Measurements from ENCODE around the gene PIK3R2. TPM values are rescaled to one million over a fixed set of nuclear protein-coding genes. Genes with fewer than 3 reads are reported as not detected.

Gene PIK3R2
- total and polyA plus RNA-seq, 2 of the 13 experiments (the other 11 are each of a cell fraction or from before 2014, with no cell fraction given), result 18.6 to 25.3 TPM

DNA sequence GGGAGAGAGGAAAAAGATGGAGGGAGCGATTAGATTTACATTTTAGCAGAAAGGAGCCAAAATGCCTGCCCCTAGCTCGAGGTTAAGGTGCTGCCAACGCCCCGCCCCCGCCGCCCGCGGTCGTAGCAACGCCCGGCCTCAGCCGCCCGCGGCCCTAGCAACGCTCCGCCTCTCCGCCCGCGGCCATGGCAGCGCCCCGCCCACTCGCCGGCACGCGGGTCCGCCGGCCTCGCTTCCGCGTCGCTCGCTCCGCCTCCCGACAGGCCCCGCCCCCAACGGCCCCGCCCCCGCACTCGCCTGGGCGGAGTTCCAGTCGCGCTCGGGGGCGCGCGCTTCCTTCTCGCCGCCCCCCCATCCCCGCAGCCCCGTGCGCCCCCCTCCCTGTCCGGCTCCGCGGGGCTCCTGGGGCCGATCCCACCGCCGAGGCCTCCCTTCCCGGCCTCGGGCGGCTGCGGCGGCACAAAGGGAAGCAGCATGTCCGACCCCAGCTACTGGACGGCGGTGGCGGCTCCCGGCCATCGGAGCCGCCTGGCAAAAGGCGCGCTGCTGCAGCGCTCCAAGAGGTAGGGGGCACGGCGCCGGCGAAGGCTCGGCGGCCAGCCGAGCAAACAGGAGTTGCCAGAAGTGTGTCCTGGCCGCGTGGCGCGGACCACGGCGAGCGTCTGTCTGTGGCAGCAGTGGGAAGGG, 35.1 kb upstream of the PIK3R2 start (continued):
- TF ChIP-seq HES4 (CRISPR knock-in tag; IDR thresholded peaks at IDR 0.05; ENCODE audit: borderline replicate concordance) (peak; percentile 50; the same call in 1 of the 2 replicates), GABPB1 (CRISPR knock-in tag; IDR thresholded peaks at IDR 0.05) (peak; percentile 44; the same call in 1 of the 2 replicates), FOXK2 (IDR thresholded peaks at IDR 0.05) (no peak), ZNF605 (CRISPR knock-in tag; IDR thresholded peaks at IDR 0.05) (no peak), PRMT3 (CRISPR knock-in tag; IDR thresholded peaks at IDR 0.05; ENCODE audit: borderline replicate concordance, low read depth) (no peak), ZBTB7B (CRISPR knock-in tag; IDR thresholded peaks at IDR 0.05) (peak; percentile 70), ZFP36L1 (CRISPR knock-in tag; IDR thresholded peaks at IDR 0.05) (no peak), MAZ (IDR thresholded peaks at IDR 0.05; ENCODE audit: borderline replicate concordance, low read depth, low read length) (peak; percentile 35; the same call in 1 of the 2 replicates), MAZ (CRISPR knock-in tag; IDR thresholded peaks at IDR 0.05; ENCODE audit: low read depth) (no peak; the same call in 1 of the 2 replicates), HDAC1 (CRISPR knock-in tag; IDR thresholded peaks at IDR 0.05) (peak; percentile 47; the same call in 1 of the 2 replicates), ZNF777 (CRISPR knock-in tag; IDR thresholded peaks at IDR 0.05) (peak; percentile 74; the same call in 1 of the 2 replicates), SNAPC2 (CRISPR knock-in tag; IDR thresholded peaks at IDR 0.05) (no peak), KLF6 (CRISPR knock-in tag; IDR thresholded peaks at IDR 0.05) (peak; percentile 26; the same call in 1 of the 2 replicates), HNRNPLL (IDR thresholded peaks at IDR 0.05; ENCODE audit: low read depth, low read length, poor library complexity, severe bottlenecking) (peak; percentile 31), SALL2 (CRISPR knock-in tag; IDR thresholded peaks at IDR 0.05) (no peak), ZNF652 (CRISPR knock-in tag; IDR thresholded peaks at IDR 0.05; ENCODE audit: borderline replicate concordance, low read depth) (no peak), JUND (CRISPR knock-in tag; IDR thresholded peaks at IDR 0.05) (no peak), GFI1 (CRISPR knock-in tag; IDR thresholded peaks at IDR 0.05; ENCODE audit: borderline replicate concordance) (no peak), ZNF563 (CRISPR knock-in tag; IDR thresholded peaks at IDR 0.05) (peak; percentile 25; the same call in 1 of the 2 replicates), KDM6A (CRISPR knock-in tag; IDR thresholded peaks at IDR 0.05; ENCODE audit: low read depth) (no peak), CHCHD3 (CRISPR knock-in tag; IDR thresholded peaks at IDR 0.05) (no peak), ZBTB7A (CRISPR knock-in tag; IDR thresholded peaks at IDR 0.05) (no peak), ASH2L (IDR thresholded peaks at IDR 0.05; ENCODE audit: insufficient read length, low read depth, low read length) (peak; percentile 50)
- TF ChIP-seq, protein P1, sequence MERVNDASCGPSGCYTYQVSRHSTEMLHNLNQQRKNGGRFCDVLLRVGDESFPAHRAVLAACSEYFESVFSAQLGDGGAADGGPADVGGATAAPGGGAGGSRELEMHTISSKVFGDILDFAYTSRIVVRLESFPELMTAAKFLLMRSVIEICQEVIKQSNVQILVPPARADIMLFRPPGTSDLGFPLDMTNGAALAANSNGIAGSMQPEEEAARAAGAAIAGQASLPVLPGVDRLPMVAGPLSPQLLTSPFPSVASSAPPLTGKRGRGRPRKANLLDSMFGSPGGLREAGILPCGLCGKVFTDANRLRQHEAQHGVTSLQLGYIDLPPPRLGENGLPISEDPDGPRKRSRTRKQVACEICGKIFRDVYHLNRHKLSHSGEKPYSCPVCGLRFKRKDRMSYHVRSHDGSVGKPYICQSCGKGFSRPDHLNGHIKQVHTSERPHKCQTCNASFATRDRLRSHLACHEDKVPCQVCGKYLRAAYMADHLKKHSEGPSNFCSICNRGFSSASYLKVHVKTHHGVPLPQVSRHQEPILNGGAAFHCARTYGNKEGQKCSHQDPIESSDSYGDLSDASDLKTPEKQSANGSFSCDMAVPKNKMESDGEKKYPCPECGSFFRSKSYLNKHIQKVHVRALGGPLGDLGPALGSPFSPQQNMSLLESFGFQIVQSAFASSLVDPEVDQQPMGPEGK (CRISPR knock-in tag; IDR thresholded peaks at IDR 0.05), result peak; percentile 77
- TF ChIP-seq, protein P2, sequence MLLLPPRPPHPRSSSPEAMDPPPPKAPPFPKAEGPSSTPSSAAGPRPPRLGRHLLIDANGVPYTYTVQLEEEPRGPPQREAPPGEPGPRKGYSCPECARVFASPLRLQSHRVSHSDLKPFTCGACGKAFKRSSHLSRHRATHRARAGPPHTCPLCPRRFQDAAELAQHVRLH (CRISPR knock-in tag; IDR thresholded peaks at IDR 0.05; ENCODE audit: borderline replicate concordance, low read depth), result no peak
- TF ChIP-seq, protein P3, sequence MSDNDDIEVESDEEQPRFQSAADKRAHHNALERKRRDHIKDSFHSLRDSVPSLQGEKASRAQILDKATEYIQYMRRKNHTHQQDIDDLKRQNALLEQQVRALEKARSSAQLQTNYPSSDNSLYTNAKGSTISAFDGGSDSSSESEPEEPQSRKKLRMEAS (IDR thresholded peaks at IDR 0.05), result peak; percentile 81
- TF ChIP-seq, protein P4, sequence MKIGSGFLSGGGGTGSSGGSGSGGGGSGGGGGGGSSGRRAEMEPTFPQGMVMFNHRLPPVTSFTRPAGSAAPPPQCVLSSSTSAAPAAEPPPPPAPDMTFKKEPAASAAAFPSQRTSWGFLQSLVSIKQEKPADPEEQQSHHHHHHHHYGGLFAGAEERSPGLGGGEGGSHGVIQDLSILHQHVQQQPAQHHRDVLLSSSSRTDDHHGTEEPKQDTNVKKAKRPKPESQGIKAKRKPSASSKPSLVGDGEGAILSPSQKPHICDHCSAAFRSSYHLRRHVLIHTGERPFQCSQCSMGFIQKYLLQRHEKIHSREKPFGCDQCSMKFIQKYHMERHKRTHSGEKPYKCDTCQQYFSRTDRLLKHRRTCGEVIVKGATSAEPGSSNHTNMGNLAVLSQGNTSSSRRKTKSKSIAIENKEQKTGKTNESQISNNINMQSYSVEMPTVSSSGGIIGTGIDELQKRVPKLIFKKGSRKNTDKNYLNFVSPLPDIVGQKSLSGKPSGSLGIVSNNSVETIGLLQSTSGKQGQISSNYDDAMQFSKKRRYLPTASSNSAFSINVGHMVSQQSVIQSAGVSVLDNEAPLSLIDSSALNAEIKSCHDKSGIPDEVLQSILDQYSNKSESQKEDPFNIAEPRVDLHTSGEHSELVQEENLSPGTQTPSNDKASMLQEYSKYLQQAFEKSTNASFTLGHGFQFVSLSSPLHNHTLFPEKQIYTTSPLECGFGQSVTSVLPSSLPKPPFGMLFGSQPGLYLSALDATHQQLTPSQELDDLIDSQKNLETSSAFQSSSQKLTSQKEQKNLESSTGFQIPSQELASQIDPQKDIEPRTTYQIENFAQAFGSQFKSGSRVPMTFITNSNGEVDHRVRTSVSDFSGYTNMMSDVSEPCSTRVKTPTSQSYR (CRISPR knock-in tag; IDR thresholded peaks at IDR 0.05; ENCODE audit: borderline replicate concordance), result no peak
